H1 (cell line): ENCODE data around the gene ZGRF1. TPM values are rescaled to one million over a fixed set of nuclear protein-coding genes. Genes with fewer than 3 reads are reported as not detected.

Experiments used
- CHD7 ChIP-seq: fragments of 300-600 bp; sonication (generic); IDR thresholded peaks from 2 replicates; pipeline ENCODE4 v1.7.1; 2012; ENCODE audit warnings: low read length, moderate library complexity, mild to moderate bottlenecking, inconsistent platforms; ENCODE audit not compliant: insufficient replicate concordance
- CTCF ChIP-seq, 3 experiments: IDR thresholded peaks; 1 replicate in 2 of 3; 2 replicates in 1 of 3; pipeline versions ENCODE4 v1.5.1 to v1.6.1; 2011; ENCODE audit warnings: low read length in 3 of 3, mild to moderate bottlenecking in 3 of 3, inconsistent platforms in 2 of 3, low read depth in 1 of 3, moderate library complexity in 1 of 3; ENCODE audit not compliant: insufficient read depth in 1 of 3; ENCODE audit errors: control extremely low read depth in 1 of 3
- EP300 ChIP-seq, 2 experiments: IDR thresholded peaks; 1 replicate in 1 of 2; 2 replicates in 1 of 2; pipeline ENCODE4 v1.6.1; 2011 to 2012; ENCODE audit warnings: low read depth in 2 of 2, low read length in 2 of 2, mild to moderate bottlenecking in 2 of 2, borderline replicate concordance in 1 of 2, inconsistent platforms in 1 of 2, moderate library complexity in 1 of 2
- HDAC6 ChIP-seq: IDR thresholded peaks from one replicate; pipeline ENCODE4 v1.7.1; 2012; ENCODE audit warnings: low read depth, mild to moderate bottlenecking, inconsistent platforms, low read length, moderate library complexity
- RAD21 ChIP-seq, 2 experiments: IDR thresholded peaks in 1 of 2; conservative IDR thresholded peaks in 1 of 2; 2 replicates each; pipeline ENCODE4 v1.6.1; 2011; ENCODE audit warnings: low read depth in 2 of 2, low read length in 2 of 2, improper control_type of control experiment in 1 of 2, inconsistent platforms in 1 of 2, mild to moderate bottlenecking in 1 of 2, moderate library complexity in 1 of 2
- RFX5 ChIP-seq: IDR thresholded peaks from 2 replicates; pipeline ENCODE4 v1.6.1; 2011; ENCODE audit warnings: low read depth, low read length, improper control_type of control experiment, borderline replicate concordance
- SUZ12 ChIP-seq: fragments of 200-600 bp; sonication (generic); IDR thresholded peaks from 2 replicates; pipeline ENCODE4 v1.6.1; 2012; ENCODE audit warnings: mild to moderate bottlenecking, inconsistent platforms, low read length, moderate library complexity, mixed read lengths
- polyA plus RNA-seq, 7 experiments: library from polyadenylated mRNA; depleted of rRNA in 3 of 7; stranded (reverse) in 5 of 7; unstranded in 2 of 7; fragments of >200 nt in 5 of 7; fragments of 200-250 nt in 2 of 7; gene quantifications; 1 replicate in 5 of 7; 2 replicates in 1 of 7; 4 replicates in 1 of 7; pipeline versions ENCODE4 v1.2.1 to v1.2.3, GENCODE V29; 2011 to 2013; ENCODE audit warnings: missing spikeins in 2 of 7, mixed read lengths in 2 of 7
- total RNA-seq: library from RNA; stranded (reverse); fragmentation: NEBNext Ultra II Directional; extraction: Animal tissue kit (Norgen Biotek cat#: 25700); gene quantifications from 2 replicates; pipeline ENCODE4 v1.2.1, GENCODE V29; 2021

The ZGRF1 gene
- total and polyA plus RNA-seq, 2 of the 8 experiments (the other 6 are each of a cell fraction or from before 2014, with no cell fraction given): 12.0 to 44.6 TPM

GRCh38 chr4:112517067-112517634 lies 119.6 kb downstream of the ZGRF1 start (continued):
- peak in 2 of 3 experiments; percentile 7 to 28; a peak in 1 of 4 replicates for TF ChIP-seq CTCF (IDR thresholded peaks at IDR 0.05; ENCODE audit: control extremely low read depth in 1 of 3, insufficient read depth in 1 of 3, low read depth in 1 of 3, low read length in 3 of 3)
- no peak for TF ChIP-seq HDAC6
- peak; percentile 77 for TF ChIP-seq SUZ12
- no peak for TF ChIP-seq RFX5
- TF ChIP-seq CHD7: no peak
- TF ChIP-seq EP300 (IDR thresholded peaks at IDR 0.05; ENCODE audit: borderline replicate concordance in 1 of 2, low read depth in 2 of 2, low read length in 2 of 2): no peak
- 0 out of 4 replicates have a peak, but pooled peaks of 1 of the 2 experiments have one; percentile 14 for TF ChIP-seq RAD21 (IDR thresholded peaks at IDR 0.05 in 1 of 2, conservative IDR thresholded peaks at IDR 0.05 in 1 of 2; ENCODE audit: low read depth in 2 of 2, low read length in 2 of 2)
